NCI-H226 (cell line): ENCODE results near the gene PEX5.
A peak's percentile ranks its signal among the peaks of the same experiment; 100 is the strongest.
"Not testable (repeated sequence)": the region's sequence is repeated elsewhere in the genome, so short reads cannot be mapped to it uniquely, and the experiment has no call there.

Experiments used
- DNase-seq: peaks from one replicate; pipeline ENCODE4 v3.0.0-alpha.2; 2015

Gene PEX5

GRCh38 chr12:7161327-7161726, 28.2 kb upstream of the PEX5 start:
- no peak for DNase-seq

- DNase-seq, result no peak
Observed at GRCh38 chr12:7161811-7162210, 27.7 kb upstream of the PEX5 start.

DNA sequence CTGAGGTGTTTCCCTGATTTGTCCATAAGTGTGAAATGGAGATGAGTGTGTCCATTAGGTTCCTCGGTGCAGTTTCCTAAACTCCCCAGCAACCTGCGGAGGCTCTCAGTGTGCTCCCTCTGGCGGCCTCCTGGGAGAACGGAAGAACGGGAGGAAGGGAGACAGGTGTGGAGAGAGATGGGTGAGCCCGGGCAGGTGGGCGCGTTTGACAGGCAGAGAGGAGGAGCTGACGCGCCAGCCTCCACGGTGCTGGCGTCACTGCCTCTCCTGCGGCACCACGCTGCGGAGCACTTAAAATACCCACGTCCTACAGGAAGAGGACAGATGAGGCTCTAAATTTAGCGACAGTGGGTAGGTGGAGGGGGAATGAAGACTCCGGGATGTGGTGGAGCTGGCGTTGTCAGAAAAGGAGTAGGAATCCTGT, 26.8 kb upstream of the PEX5 start:
- DNase-seq, result no peak

GRCh38 chr12:7169951-7170350, 19.5 kb upstream of the PEX5 start:
- no peak for DNase-seq

DNA sequence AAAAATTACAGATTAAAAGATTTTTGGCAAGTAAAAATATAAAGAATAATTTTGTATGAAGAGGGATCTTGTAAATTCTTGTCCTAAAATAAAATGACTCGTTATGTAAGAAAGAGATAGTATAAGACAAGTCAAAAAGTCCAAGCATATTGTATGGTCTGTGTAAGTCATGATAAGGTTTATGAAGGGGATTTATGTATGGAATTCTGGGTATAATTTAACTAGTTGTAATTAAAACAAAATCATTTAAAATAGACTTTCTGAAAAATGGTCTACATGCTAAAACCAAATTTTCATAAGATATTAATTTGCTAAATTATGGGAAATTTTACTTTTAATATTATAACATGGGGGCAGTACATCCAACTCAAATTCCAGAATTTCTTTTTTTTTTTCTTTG, 17.6 kb upstream of the PEX5 start:
- DNase-seq, result no peak

DNA sequence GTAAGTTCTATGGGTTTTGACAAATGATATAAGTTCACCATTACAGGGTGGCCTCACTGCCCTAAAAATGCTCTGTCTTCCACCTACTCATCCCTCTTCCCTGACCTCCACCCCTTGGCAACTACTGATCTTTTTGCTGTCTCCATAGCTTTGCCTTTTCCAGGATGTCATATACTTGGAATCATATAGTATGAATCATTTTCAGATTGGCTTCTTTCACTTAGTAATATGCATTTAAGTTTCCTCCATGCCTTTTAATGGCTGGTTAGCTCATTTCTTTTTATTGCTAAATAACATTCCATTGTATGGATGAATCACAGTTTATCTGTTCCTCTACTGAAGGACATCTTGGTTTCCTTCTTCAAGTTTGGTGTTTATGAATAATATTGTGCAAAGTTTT, 14.0 kb upstream of the PEX5 start:
- peak; percentile 56 for DNase-seq

GRCh38 chr12:7176595-7176994, 12.9 kb upstream of the PEX5 start:
- DNase-seq, result no peak

DNA sequence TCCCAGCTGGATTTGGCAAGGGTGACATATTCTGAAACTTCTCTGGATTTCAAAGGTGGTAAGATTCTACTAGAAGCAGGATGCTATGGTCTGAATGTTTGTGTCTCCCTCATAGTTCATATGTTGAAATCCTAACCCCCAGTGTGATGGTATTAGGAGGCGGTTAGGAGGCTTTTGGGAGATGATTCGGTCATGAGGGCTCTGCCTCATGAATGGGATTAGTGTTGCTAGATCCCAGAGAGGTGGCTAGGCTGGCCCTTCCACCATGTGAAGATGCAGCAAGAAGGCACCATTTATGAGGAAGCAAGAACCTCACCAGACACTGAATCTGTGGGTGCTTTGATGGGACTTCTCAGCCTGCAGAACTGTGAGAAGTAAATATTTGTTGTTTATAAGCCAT, 11.0 kb upstream of the PEX5 start:
- DNase-seq, result no peak

DNA sequence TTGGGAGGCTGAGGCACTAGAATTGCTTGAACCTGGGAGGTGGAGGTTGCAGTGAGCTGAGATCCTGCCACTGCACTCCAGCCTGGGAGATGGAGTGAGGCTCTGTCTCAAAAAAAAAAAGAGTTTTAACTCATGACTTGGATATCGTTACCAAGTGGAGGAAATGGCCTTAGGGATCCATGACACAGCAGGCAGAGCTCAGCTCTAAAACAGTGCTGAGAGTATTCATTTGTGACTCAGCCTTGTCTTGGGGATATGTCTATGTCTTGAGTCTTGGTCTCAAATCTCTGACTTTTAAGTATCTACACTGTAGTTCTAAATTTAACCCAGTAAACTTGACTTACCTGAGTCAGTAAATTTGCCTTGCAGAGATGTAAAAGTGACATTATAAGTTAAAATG, 8.8 kb upstream of the PEX5 start:
- DNase-seq, result no peak

DNA sequence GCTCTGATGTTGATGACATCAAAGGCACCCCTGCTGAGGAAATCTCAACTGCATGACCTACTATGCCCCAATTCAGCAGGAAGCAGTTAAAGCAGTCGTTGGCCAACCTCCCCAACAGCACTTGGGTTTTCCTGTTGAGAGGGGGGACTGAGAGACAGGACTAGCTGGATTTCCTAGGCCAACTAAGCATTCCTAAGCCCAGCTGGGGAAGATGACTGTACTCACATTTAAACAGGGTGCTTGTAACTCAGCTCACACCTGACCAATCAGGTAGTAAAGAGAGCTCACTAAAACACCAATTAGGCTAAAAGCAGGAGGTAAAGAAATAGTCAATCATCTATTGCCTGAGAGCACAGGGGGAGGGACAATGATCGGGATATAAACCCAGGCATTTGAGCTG, 3.4 kb upstream of the PEX5 start:
- DNase-seq, result not testable (repeated sequence)

- DNase-seq, result peak; percentile 65
Observed at GRCh38 chr12:7188562-7189397, 706 bp upstream of the PEX5 start.

DNA sequence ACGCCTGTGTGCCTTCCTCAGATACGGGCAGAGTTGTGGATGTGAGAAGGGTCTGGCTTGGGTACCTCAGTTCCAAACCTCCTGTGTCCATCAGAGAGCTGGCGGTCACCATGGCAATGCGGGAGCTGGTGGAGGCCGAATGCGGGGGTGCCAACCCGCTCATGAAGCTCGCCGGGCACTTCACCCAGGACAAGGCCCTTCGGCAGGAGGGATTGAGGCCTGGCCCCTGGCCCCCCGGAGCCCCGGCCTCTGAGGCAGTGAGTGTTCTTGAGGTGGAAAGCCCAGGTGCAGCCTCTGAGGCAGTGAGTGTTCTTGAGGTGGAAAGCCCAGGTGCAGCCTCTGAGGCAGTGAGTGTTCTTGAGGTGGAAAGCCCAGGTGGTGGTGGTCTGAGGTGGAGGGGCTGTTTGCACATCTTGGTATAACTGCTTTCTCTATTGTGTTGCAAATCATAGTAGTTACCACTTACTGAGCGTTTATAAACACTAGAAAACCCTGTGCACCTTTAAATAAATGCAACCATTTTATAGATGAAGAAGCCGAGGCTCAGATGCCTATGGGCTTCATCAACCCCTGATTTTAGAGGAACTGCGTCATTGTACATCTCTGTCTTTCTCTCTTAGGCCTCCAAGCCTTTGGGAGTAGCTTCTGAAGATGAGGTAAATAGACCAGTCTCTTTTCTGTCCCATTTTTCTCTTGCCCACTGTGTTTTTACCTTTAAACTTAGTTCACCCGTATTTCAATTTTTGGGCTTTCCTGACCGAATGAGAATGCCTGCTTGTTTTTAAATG, 976 bp downstream of the PEX5 start:
- no peak for DNase-seq

DNA sequence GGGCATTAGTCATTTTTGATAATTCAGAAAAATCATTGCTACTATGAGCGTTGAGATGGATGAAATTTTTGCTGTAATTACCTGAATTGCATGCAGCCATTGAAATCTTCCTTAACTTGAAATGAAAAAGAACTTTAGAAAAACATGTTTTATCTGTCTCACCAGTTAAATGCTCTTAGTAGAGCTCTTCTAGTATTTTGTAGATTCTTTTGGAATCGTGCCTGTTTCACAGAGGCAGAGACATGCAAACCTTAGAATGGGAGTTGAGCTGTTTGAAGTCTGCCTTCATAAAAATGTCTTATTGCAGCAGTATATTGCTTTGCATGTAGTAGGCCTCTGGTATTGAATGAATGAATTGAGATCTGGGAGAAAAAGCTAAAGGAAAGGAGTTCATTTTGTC, 4.2 kb downstream of the PEX5 start:
- no peak for DNase-seq

DNA sequence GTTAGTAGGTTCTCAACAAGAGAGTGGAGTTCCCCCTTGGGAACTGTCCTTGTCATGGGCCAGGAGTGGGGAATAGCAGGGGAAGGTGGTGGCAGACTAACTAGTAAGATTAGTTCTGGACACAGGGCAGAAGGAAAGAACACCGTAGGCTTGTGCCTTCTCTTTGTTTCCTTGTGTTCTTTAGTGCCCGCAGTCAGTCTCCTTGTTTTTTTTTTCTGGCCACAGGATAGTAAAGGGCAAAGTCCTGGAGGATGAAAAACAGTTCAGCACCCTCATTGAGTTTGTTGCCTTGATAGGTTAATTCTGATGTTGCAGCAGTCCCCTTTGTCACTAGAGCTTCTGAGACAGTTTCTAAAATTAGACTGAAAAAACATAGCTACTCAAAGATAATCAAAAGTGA, 8.4 kb downstream of the PEX5 start:
- no peak for DNase-seq

- no peak for DNase-seq
Observed at GRCh38 chr12:7203109-7203508, 13.6 kb downstream of the PEX5 start.

DNA sequence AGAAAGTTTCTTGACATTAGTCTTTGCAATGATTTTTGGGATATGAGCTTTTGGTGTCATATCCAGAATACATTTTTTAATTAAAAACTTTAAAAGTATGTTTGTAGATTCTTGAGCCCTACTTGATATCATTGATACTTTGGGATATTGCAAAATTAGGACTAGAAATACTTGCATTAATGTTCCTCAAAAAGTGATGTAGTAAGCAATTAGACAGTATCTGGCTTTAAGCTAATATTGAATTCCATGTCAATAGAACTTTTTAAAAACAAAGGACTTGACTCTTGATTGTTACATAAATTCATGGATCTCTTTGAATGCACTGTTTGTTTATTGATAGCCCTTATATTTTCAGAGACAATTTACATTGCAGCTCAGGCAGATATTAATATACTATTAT, 15.6 kb downstream of the PEX5 start:
- no peak for DNase-seq

- no peak for DNase-seq
Observed at GRCh38 chr12:7206691-7207090, 17.2 kb downstream of the PEX5 start.

- no peak for DNase-seq
Observed at GRCh38 chr12:7207866-7208625, 18.6 kb downstream of the PEX5 start.

- no peak for DNase-seq
Observed at GRCh38 chr12:7209958-7210357, 20.5 kb downstream of the PEX5 start.

- no peak for DNase-seq
Observed at GRCh38 chr12:7210642-7211151, 21.2 kb downstream of the PEX5 start.

DNA sequence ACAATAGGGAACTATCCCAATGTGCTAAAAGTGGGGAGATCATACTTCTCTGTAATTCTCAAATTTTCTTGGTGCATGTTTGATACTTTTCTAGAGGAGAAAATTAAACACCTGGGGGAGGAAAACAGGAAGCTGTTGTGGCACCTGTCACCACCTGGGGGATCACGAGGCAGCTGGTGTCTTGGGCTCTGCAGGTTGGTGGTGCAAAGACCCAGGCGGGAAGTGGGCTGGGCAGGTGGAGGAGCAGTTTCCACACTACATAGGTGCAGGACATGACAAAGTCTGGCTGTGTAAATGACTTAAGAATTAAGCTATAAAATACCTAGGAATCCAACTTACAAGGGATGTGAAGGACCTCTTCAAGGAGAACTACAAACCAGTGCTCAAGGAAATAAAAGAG, 23.2 kb downstream of the PEX5 start:
- no peak for DNase-seq

- not testable (repeated sequence) for DNase-seq
Observed at GRCh38 chr12:7213745-7214144, 24.3 kb downstream of the PEX5 start.

GRCh38 chr12:7217475-7218069, 28.1 kb downstream of the PEX5 start:
- DNase-seq, result no peak
